ENCODE measurements around the gene NOSIP.
A peak's percentile ranks its signal among the peaks of the same experiment; 100 is the strongest.

NOSIP gene

GRCh38 chr19:49601482-49602038, 21.2 kb upstream of the NOSIP start:
- no peaks in the 10 kb centered on the region for H3K9me3 Mint-ChIP-seq
- peaks cover 4% of the 10 kb centered on the region for H3K4me1 Mint-ChIP-seq
- H3K4me3 Mint-ChIP-seq: no peak overlapping the region
- no peak overlapping the region for H3K27ac Mint-ChIP-seq
- ATAC-seq (no peak), DNase-seq (no peak)
- no peaks in the 10 kb centered on the region for H3K27me3 Mint-ChIP-seq
- peaks cover 12% of the 10 kb centered on the region for H3K36me3 Mint-ChIP-seq (ENCODE audit: low read depth)

GRCh38 chr19:49599378-49600295, 19.3 kb upstream of the NOSIP start:
- Mint-ChIP-seq H3K36me3 (ENCODE audit: low read depth) (peaks cover 12% of the 10 kb centered on the region), H3K27ac (peak overlapping the region; percentile 17), H3K9me3 (no peaks in the 10 kb centered on the region), H3K4me3 (no peak overlapping the region), H3K27me3 (no peaks in the 10 kb centered on the region), H3K4me1 (peaks cover 4% of the 10 kb centered on the region)
- ATAC-seq (no peak), DNase-seq (no peak)

- H3K36me3 Mint-ChIP-seq (ENCODE audit: low read depth): peaks cover 15% of the 10 kb centered on the region
- H3K27me3 Mint-ChIP-seq: no peaks in the 10 kb centered on the region
- no peak overlapping the region for H3K27ac Mint-ChIP-seq
- ATAC-seq (no peak), DNase-seq (no peak)
- no peaks in the 10 kb centered on the region for H3K9me3 Mint-ChIP-seq
- peaks cover 17% of the 10 kb centered on the region for H3K4me1 Mint-ChIP-seq
- no peak overlapping the region for H3K4me3 Mint-ChIP-seq
Measured at GRCh38 chr19:49597703-49597974, 17.3 kb upstream of the NOSIP start.

- H3K9me3 Mint-ChIP-seq: no peaks in the 10 kb centered on the region
- H3K4me3 Mint-ChIP-seq: no peak overlapping the region
- no peak for DNase-seq
- H3K4me1 Mint-ChIP-seq: peaks cover 20% of the 10 kb centered on the region
- no peaks in the 10 kb centered on the region for H3K27me3 Mint-ChIP-seq
- ATAC-seq: no peak
- no peak overlapping the region for H3K27ac Mint-ChIP-seq
- peaks cover 15% of the 10 kb centered on the region for H3K36me3 Mint-ChIP-seq (ENCODE audit: low read depth)
Measured at GRCh38 chr19:49596954-49597702, 16.8 kb upstream of the NOSIP start.

- Mint-ChIP-seq H3K27me3 (no peaks in the 10 kb centered on the region), H3K9me3 (no peaks in the 10 kb centered on the region), H3K4me3 (no peak overlapping the region), H3K27ac (no peak overlapping the region), H3K4me1 (peaks cover 21% of the 10 kb centered on the region), H3K36me3 (ENCODE audit: low read depth) (peaks cover 15% of the 10 kb centered on the region)
- DNase-seq: no peak
- no peak for ATAC-seq
Measured at GRCh38 chr19:49596407-49596806, 16.1 kb upstream of the NOSIP start.

DNA sequence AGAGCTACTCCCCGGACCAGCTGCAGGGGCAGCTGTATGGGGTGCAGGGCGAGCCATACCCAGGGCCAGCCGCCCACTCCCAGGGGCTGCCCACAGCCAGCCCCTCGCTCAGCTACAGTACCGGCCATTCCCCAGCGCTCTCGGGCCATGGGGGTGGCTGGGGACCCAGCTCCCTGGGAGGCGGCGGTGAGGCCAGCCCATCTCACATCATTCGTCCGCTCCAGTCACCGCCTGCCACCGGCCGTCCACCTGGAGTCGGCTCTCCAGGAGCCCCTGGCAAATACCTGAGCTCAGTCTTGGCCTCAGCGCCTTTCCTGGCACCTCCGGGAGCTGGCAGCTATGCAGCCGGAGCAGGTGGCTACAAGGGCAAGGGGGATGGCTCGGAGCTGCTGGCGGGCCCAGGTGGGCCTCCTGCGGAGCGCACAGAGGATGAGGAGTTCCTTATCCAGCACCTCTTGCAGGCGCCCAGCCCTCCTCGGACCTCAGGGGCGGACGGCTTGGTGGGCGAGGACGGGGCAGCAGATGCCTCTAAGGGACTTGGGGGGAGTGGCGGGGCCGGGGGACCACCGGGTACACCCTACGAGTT, 15.6 kb upstream of the NOSIP start:
- no peak overlapping the region for H3K4me3 Mint-ChIP-seq
- no peak for ATAC-seq
- H3K36me3 Mint-ChIP-seq (ENCODE audit: low read depth): peaks cover 12% of the 10 kb centered on the region
- DNase-seq: no peak
- peaks cover 21% of the 10 kb centered on the region for H3K4me1 Mint-ChIP-seq
- H3K9me3 Mint-ChIP-seq: no peaks in the 10 kb centered on the region
- H3K27ac Mint-ChIP-seq: no peak overlapping the region
- no peaks in the 10 kb centered on the region for H3K27me3 Mint-ChIP-seq

DNA sequence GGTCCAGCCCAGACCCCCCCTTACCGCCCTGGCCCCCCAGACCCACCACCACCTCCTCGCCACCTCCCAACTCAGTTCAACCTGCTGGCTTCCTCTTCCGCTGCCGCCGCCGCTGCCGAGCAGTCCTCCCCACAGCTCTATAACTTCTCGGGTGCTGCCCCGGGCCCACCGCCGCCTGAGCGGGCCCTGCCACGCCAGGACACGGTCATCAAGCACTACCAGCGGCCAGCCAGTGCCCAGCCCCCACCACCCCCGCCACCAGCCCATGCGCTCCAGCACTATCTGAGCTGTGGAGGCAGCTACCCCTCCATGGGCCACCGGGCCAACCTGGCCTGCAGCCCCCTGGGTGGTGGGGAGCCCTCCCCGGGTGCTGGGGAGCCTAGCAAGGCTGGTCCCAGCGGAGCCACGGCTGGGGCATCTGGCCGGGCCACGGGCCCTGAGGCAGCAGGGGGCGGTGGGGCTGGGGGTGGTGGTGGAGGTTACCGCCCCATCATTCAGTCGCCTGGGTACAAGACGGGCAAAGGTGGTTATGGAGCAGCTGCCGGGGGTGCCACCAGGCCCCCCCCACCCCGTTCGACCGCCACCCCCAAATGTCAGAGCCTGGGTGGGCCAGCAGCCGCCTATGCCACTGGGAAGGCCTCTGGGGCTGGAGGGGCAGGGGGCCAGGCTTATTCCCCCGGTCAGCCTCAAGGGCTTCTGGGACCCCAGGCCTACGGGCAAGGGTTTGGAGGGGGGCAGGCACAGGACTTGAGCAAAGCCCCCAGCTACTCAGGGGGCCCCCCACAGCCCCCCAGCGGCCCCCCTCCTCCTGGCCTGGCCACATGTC, 14.8 kb upstream of the NOSIP start:
- H3K27ac Mint-ChIP-seq: no peak overlapping the region
- ATAC-seq: no peak
- H3K36me3 Mint-ChIP-seq (ENCODE audit: low read depth): peaks cover 11% of the 10 kb centered on the region
- no peaks in the 10 kb centered on the region for H3K27me3 Mint-ChIP-seq
- DNase-seq: no peak
- H3K9me3 Mint-ChIP-seq: no peaks in the 10 kb centered on the region
- H3K4me3 Mint-ChIP-seq: no peak overlapping the region
- peaks cover 23% of the 10 kb centered on the region for H3K4me1 Mint-ChIP-seq

DNA sequence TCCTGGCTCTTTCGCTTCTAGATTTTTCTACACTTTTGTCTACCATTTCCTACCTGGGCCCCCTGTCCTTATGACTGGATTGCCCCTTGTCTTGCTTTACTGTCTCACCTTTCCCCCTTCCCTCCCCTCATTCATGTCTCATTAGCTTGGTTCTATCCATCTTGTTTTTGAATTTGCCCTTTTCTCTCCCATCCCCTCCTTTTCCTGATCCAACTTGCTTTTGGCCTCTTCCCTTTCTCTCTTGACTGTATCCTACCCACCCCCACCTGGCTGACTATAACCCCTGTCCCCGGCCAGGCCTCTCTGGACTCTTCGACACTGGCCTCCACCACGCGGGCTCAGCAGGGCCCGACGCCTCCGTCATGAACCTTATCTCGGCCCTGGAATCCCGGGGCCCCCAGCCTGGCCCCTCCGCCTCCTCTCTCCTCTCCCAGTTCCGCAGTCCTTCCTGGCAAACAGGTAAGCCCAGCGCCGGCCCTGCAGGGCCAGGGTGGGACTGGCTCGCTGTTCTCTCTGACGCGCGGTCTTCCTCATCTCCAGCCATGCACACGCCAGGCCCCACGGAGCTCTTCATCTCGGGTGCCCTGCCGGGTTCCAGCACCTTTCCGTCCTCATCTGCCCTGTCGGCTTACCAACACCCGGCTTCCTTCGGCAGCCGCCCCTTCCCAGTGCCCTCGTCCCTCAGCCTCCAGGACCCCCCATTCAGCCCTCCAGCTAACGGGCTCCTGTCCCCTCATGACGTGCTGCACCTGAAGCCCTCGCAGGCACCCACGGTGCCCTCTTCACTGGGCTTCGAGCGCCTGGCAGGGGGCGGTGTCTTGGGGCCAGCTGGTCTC, 14.0 kb upstream of the NOSIP start:
- Mint-ChIP-seq H3K27ac (peak overlapping the region; percentile 90), H3K9me3 (no peaks in the 10 kb centered on the region), H3K27me3 (no peaks in the 10 kb centered on the region), H3K4me3 (peak overlapping the region; percentile 89), H3K36me3 (ENCODE audit: low read depth) (peaks cover 11% of the 10 kb centered on the region), H3K4me1 (peaks cover 27% of the 10 kb centered on the region)
- no peak for DNase-seq
- ATAC-seq: no peak

DNA sequence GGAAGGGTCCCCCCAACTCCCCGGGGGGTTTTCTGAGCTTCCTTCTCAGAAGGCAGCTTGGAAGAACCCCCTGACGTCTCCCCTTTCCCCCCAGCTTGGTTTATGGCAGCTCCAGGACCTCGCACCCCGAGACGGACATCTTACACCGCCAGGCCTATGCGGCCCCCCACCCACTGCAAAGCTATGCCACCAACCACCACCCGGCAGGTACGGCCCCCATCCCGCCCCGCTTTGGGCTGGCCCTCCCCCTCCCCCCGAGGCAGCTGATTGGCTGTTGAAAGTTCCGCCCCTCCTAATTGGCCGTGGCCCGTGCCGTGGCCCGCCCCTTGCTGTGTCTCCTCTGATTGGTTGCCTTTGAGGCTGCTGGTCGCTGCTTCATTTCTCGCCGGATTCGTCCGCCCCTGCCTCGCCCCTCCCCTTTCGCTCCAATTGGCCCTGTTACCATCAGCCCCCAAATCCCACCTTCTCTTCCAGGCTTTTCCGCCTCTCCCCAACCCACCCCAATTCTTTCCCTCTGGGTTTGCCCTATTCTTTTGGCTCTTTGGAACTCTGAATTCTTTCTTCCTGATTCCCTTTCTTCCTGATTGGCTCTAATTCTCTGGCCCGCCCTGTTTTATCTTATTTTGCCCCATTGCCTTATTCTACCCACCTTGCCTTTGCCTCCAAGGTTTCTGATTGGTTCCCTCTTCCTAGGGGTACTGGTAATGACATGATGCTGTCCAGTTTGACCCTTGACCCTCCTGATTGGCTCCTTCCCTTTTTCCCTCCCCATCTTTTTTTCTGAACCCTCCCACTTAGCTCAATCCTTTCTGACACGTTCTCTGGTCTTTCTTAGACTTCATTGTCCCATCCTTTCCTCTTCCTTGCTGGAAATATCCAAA, 13.1 kb upstream of the NOSIP start:
- peak overlapping the region; percentile 89 for H3K4me3 Mint-ChIP-seq

DNA sequence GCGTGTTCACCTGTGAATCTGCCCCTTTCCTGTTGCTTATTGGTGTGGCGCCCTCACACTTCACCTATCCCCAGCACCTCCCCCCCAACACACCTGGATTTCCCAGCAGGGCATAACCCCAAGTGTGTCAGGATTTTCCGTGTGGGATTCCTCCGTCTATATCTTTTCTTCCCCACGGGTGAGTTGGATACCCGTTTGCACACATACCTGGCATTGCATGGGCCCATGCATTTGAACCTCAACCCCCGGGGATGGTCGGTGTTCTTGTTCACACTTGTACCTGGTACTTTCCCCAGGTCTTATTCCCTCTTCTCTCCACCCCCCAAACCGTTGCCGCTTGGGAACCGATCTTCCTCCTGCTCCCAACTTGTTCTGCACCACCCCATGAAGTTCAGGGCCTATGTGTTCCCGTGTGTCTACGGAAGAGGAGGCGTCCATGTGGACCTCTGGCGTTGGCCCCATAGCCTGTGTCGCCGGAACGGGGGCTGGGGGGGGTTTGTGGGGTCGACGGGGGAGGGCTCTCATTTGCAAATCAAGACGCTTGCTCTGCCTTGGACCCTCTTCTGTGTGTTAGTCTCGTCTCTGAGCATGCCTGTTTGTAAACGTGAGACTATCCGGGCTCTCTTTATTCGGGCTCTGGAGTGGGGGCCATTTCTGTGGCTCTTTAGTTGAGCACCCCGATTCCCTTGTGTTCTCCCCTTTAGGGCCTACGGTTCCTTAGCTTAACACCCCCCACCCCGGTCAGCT, 12.3 kb upstream of the NOSIP start:
- ATAC-seq (no peak), DNase-seq (peak; percentile 40)
- Mint-ChIP-seq H3K27ac (peak overlapping the region; percentile 90), H3K4me1 (peaks cover 31% of the 10 kb centered on the region), H3K27me3 (no peaks in the 10 kb centered on the region), H3K36me3 (ENCODE audit: low read depth) (peaks cover 9% of the 10 kb centered on the region), H3K9me3 (no peaks in the 10 kb centered on the region), H3K4me3 (peak overlapping the region; percentile 89)

More for the DNA sequence above, 13.1 kb upstream of the NOSIP start:
- peaks cover 11% of the 10 kb centered on the region for H3K36me3 Mint-ChIP-seq (ENCODE audit: low read depth)
- DNase-seq (peak; percentile 96), ATAC-seq (peak; percentile 62)
- peak overlapping the region; percentile 90 for H3K27ac Mint-ChIP-seq
- peaks cover 31% of the 10 kb centered on the region for H3K4me1 Mint-ChIP-seq
- no peaks in the 10 kb centered on the region for H3K27me3 Mint-ChIP-seq
- H3K9me3 Mint-ChIP-seq: no peaks in the 10 kb centered on the region

- peaks cover 9% of the 10 kb centered on the region for H3K36me3 Mint-ChIP-seq (ENCODE audit: low read depth)
- no peaks in the 10 kb centered on the region for H3K9me3 Mint-ChIP-seq
- peak overlapping the region; percentile 89 for H3K4me3 Mint-ChIP-seq
- no peaks in the 10 kb centered on the region for H3K27me3 Mint-ChIP-seq
- DNase-seq (peak; percentile 60), ATAC-seq (no peak)
- peak overlapping the region; percentile 90 for H3K27ac Mint-ChIP-seq
- H3K4me1 Mint-ChIP-seq: peaks cover 31% of the 10 kb centered on the region
Measured at GRCh38 chr19:49591731-49592485, 11.6 kb upstream of the NOSIP start.

Measured in activated naive CD8-positive, alpha-beta T cell treated with anti-CD3 and anti-CD28 coated beads, Interleukin-2, amount 50 U/mL, for 24 hours (primary cell).